GM10248 (cell line): ENCODE measurements around the gene PLG.
"Not testable (repeated sequence)": the region's sequence is repeated elsewhere in the genome, so short reads cannot be mapped to it uniquely, and the experiment has no call there.

Experiments
- CTCF ChIA-PET: fragments of 300-600 bp; sonication (Branson Sonifier 250); formaldehyde crosslinking; extraction: SDS; loops from one replicate; lab custom pipeline; 2021; ENCODE audit warnings: antibody characterized with exemption; lab: Yijun Ruan, JAX
- POLR2A ChIA-PET: fragments of 350-650 bp; sonication (Branson Sonifier 250); formaldehyde crosslinking; extraction: SDS; loops from one replicate; lab custom pipeline; 2020; ENCODE audit warnings: antibody characterized with exemption; lab: Yijun Ruan, JAX
- DNase-seq: peaks from one replicate; pipeline ENCODE4 v3.0.0; 2012; ENCODE audit errors: extremely low spot score
- TF ChIP-seq, protein P1 (sequence below): IDR thresholded peaks from 2 replicates; pipeline ENCODE4 v1.5.1; 2012; ENCODE audit warnings: mild to moderate bottlenecking, low read depth; ENCODE audit errors: extremely low read depth, missing control alignments, control extremely low read depth

PLG gene

DNA sequence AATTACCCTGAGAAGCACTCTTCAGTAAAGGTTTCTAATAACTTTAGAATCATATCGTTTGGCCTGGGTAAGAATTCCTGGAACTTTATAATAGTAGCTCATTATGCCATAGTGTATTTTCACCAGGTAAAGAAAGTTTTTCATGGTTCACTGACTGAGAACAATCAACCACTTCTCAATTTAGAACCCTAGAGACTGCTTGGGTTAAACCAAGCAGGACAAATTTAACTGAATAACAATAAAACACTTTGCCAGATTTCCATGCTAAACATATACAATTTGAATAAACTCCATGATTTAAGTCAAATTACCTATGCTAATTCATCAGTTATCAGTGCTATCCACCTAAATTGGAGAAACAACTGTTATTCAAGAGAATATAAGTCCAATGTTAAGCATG lies 99.4 kb downstream of the PLG start:
- ChIA-PET POLR2A (no interaction called here), CTCF (no interaction called here)

DNA sequence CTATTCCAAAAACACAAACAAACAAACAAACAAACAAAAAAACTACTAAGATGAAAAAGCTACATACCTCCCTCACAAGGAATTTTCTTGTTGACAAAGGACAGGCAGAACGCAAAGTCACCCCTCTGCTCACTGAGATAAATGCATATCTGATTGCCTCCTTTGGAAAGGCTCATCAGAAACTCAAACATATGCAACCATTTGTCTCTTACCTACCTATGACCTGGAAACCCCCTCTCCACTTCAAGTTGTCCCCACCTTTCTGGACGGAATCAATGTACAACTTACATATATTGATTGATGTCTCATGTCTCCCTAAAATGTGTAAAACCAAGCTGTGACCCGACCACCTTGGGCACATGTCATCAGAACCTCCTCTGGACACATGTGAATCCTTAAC lies 100.0 kb downstream of the PLG start:
- DNase-seq, CTCF ChIA-PET, POLR2A ChIA-PET: not testable (repeated sequence)

More for the DNA sequence above, 99.4 kb downstream of the PLG start:
- DNase-seq, result no peak
- TF ChIP-seq, protein P1, sequence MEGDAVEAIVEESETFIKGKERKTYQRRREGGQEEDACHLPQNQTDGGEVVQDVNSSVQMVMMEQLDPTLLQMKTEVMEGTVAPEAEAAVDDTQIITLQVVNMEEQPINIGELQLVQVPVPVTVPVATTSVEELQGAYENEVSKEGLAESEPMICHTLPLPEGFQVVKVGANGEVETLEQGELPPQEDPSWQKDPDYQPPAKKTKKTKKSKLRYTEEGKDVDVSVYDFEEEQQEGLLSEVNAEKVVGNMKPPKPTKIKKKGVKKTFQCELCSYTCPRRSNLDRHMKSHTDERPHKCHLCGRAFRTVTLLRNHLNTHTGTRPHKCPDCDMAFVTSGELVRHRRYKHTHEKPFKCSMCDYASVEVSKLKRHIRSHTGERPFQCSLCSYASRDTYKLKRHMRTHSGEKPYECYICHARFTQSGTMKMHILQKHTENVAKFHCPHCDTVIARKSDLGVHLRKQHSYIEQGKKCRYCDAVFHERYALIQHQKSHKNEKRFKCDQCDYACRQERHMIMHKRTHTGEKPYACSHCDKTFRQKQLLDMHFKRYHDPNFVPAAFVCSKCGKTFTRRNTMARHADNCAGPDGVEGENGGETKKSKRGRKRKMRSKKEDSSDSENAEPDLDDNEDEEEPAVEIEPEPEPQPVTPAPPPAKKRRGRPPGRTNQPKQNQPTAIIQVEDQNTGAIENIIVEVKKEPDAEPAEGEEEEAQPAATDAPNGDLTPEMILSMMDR, result no peak
